ENCODE measurements around the gene CCDC183. TPM values are rescaled to one million over a fixed set of nuclear protein-coding genes. Genes with fewer than 3 reads are reported as not detected.
"Not testable (repeated sequence)": the region's sequence is repeated elsewhere in the genome, so short reads cannot be mapped to it uniquely, and the experiment has no call there.

CCDC183 gene
- total RNA-seq, 4 donors from 2014 or later = 1.1 to 10.3 (median 2.3) TPM

DNA sequence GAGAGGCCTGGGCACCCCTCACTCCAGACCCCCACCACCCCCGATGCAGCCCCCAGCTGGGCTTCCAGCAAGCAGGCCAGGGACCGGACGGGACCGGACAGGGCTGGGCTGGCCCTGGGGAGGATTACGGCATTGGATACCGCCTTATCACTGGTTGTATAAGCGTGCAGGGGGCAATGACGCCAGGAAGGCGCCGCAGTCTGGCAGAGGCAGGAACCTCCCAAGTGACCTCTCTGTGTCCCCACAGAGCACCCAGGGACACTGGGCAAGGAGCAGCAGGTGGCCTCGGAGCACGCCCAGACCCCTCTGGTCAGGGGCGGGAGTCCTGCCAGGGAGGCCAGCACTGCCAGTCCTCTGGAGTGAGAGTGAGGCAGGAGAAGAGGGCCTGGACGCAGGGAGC is 31.1 kb upstream of the CCDC183 start:
- Histone ChIP-seq H3K9me3 (no peaks in the 10 kb centered on the region), H3K36me3 (no peaks in the 10 kb centered on the region), H3K27me3 (peaks cover 64% of the 10 kb centered on the region), H3K4me1 (peaks cover 8% of the 10 kb centered on the region), H3K27ac (no peak overlapping the region), H3K4me3 (no peak overlapping the region)
- no peak for DNase-seq (ENCODE audit: low spot score in 2 of 2)
- no CpG with 5 or more reads among the region's 14 CpGs for WGBS
- TF ChIP-seq EP300 (IDR thresholded peaks at IDR 0.05) (no peak), POLR2A (IDR thresholded peaks at IDR 0.05) (no peak)

DNA sequence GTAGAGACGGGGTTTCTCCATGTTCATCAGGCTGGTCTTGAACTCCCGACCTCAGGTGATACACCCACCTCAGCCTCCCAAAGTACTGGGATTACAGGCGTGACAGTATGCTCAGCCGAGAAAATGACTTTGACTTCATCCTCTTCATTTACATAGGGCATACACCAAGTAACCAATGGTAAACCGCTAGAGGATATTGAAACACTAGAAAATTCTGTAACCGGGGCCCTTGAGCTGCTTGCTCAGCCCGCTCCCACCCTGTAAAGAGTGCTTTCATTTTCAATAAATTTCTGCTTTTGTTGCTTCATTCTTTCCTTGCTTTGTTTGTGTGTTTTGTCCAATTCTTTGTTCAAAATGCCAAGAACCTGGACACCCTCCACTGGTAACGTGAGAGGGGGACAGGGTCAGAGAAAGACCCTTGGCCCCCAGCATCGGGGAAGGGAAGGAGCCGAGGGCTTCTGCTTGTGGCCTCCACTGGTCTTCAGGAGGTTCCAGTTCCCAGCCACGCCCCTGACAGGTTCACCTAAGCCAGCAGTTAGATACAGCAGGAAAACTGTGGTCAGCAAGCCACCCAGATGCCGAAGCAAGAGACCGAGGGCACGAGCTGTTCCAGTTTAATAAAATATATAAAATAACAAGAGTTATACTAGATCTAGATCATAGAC is 30.3 kb upstream of the CCDC183 start:
- H3K27me3 ChIP-seq = peaks cover 56% of the 10 kb centered on the region
- H3K4me3 ChIP-seq = not testable (repeated sequence)

DNA sequence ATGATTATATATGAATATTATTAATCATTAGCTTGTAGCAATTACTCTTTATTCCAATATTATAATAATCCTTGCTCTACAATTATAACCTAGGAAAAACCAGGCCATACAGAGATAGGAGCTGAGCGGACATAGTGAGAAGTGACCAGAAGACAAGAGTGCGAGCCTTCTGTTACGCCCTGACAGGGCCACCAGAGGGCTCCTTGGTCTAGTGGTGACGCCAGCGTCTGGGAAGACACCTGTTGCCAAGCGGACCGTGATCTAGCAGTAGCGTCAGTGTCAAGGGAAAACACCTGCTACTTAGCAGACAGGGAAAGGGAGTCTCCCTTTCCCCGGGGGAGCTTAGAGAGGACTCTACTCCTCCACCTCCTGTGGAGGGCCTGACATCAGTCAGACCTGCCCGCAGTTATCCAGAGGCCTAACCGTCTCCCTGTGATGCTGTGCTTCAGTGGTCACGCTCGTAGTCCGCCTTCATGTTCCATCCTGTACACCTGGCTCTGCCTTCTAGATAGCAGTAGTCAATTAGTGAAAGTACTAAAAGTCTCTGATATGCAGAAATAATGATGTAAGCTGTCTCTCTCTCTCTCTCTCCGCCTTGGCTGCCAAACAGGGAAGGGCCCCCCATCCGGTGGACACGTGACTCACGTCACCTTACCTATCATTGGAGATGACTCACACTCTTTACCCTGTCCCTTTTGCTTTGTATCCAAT is 29.6 kb upstream of the CCDC183 start:
- peak in 1 of 2 donors; percentile 65 for DNase-seq (ENCODE audit: low spot score in 2 of 2)
- H3K4me3 ChIP-seq, H3K27ac ChIP-seq, H3K36me3 ChIP-seq, H3K4me1 ChIP-seq, H3K9me3 ChIP-seq: not testable (repeated sequence)
- TF ChIP-seq, protein P1, sequence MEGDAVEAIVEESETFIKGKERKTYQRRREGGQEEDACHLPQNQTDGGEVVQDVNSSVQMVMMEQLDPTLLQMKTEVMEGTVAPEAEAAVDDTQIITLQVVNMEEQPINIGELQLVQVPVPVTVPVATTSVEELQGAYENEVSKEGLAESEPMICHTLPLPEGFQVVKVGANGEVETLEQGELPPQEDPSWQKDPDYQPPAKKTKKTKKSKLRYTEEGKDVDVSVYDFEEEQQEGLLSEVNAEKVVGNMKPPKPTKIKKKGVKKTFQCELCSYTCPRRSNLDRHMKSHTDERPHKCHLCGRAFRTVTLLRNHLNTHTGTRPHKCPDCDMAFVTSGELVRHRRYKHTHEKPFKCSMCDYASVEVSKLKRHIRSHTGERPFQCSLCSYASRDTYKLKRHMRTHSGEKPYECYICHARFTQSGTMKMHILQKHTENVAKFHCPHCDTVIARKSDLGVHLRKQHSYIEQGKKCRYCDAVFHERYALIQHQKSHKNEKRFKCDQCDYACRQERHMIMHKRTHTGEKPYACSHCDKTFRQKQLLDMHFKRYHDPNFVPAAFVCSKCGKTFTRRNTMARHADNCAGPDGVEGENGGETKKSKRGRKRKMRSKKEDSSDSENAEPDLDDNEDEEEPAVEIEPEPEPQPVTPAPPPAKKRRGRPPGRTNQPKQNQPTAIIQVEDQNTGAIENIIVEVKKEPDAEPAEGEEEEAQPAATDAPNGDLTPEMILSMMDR (IDR thresholded peaks at IDR 0.05) = peak in 1 of 2 donors; percentile 29
- peaks cover 51% of the 10 kb centered on the region for H3K27me3 ChIP-seq
- 43% methylated on average over 12 of the region's 18 CpGs for whole genome bisulfite sequencing

More for the DNA sequence above, 30.3 kb upstream of the CCDC183 start:
- not testable (repeated sequence) for DNase-seq (ENCODE audit: low spot score in 2 of 2); H3K9me3 ChIP-seq; H3K36me3 ChIP-seq; H3K4me1 ChIP-seq; H3K27ac ChIP-seq
- WGBS = 72% methylated on average over 14 of the region's 14 CpGs

DNA sequence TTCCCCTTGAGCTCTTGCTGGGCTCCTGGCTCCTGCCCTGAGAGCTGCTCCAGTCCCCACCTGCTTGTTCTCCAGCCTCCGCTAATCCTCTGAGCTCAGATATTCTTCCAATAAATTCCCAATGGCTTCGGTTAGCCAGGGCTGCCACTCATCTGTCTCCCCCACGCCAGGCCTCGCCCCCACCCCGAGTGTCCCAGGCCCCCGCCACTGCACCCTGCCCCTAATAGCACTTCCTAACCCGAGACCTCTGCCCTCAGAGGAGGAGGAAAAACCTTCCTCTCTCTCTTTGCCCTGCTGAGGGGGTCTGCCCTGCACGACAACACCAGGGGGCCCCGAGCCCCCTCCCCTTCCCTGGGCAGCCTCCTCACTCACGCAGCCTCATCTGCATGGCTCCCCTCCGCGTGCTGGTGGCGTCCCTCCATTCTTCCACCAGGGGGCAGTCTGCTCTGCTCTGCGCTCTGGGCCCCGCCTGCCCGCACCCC is 26.4 kb upstream of the CCDC183 start:
- Histone ChIP-seq H3K27me3 (peaks cover 20% of the 10 kb centered on the region), H3K27ac (no peak overlapping the region), H3K4me1 (no peaks in the 10 kb centered on the region), H3K4me3 (no peak overlapping the region), H3K9me3 (no peaks in the 10 kb centered on the region), H3K36me3 (no peaks in the 10 kb centered on the region)
- no peak for DNase-seq (ENCODE audit: low spot score in 2 of 2)
- WGBS = 22% methylated on average over 10 of the region's 16 CpGs
- TF ChIP-seq, protein P1 (IDR thresholded peaks at IDR 0.05) = peak in 1 of 2 donors; percentile 51
- TF ChIP-seq POLR2AphosphoS5 (IDR thresholded peaks at IDR 0.05) = no peak

DNA sequence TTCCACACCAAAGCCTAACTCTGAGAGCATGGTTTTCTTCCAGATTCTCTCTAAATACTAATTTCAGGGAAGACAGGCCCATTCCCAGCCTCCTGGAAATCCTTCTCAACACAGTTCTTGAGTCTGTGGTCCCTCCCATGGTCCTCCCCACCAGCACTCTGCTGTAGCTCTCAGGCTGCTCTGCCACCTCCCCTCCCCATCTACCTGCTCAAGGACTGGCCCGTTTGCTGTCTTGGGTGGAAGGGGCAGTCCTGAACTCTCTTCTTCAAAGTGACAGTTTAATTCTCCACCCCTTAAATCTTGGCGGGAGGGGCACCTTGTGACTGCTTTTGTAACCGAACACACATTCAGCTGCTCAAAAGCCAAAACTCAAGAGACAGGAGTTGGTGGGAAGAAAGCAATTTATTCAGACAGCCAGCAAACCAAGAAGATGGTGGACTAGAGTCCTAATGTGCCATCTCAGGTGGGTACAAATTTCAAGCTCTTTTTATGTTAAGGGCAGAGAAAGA is 24.2 kb upstream of the CCDC183 start:
- H3K9me3 ChIP-seq = no peaks in the 10 kb centered on the region
- WGBS = 53% methylated on average over 3 of the region's 3 CpGs

More for the DNA sequence above, 24.2 kb upstream of the CCDC183 start:
- H3K4me3 ChIP-seq = no peak overlapping the region
- TF ChIP-seq POLR2AphosphoS5 (IDR thresholded peaks at IDR 0.05) (no peak), POLR2A (IDR thresholded peaks at IDR 0.05) (no peak), EP300 (IDR thresholded peaks at IDR 0.05) (no peak)
- TF ChIP-seq, protein P1 (IDR thresholded peaks at IDR 0.05) = no peak
- DNase-seq (ENCODE audit: low spot score in 2 of 2) = no peak
- no peak overlapping the region for H3K27ac ChIP-seq
- no peaks in the 10 kb centered on the region for H3K36me3 ChIP-seq
- peaks cover 13% of the 10 kb centered on the region for H3K27me3 ChIP-seq
- H3K4me1 ChIP-seq = no peaks in the 10 kb centered on the region

Data from suprapubic skin (tissue), 4 donors.